Parathyroid adenoma (tissue), 2 donors: ENCODE results near the gene ABI3BP.

Experiments
- H2AFZ ChIP-seq: fragments of 300-600 bp; sonication (generic); one replicate; pipeline ENCODE4 v1.7.0; 2017; ENCODE audit warnings: antibody characterized with exemption, mild to moderate bottlenecking
- H3K27ac ChIP-seq: fragments of 300-600 bp; sonication (generic); one replicate; pipeline ENCODE4 v1.7.0; 2017
- H3K27me3 ChIP-seq: fragments of 300-600 bp; sonication (generic); one replicate; pipeline ENCODE4 v1.7.0; 2017; ENCODE audit warnings: low read length; ENCODE audit not compliant: control insufficient read depth, insufficient read depth
- H3K36me3 ChIP-seq: fragments of 300-600 bp; sonication (generic); one replicate; pipeline ENCODE4 v1.7.0; 2017; ENCODE audit warnings: low read length; ENCODE audit not compliant: control insufficient read depth, insufficient read depth
- H3K4me1 ChIP-seq: fragments of 300-600 bp; sonication (generic); one replicate; pipeline ENCODE4 v1.7.0; 2017; ENCODE audit warnings: control low read depth
- H3K4me2 ChIP-seq: fragments of 300-600 bp; sonication (generic); one replicate; pipeline ENCODE4 v1.7.0; 2017; ENCODE audit warnings: low read length
- H3K4me3 ChIP-seq: fragments of 300-600 bp; sonication (generic); one replicate; pipeline ENCODE4 v1.7.0; 2017; ENCODE audit warnings: low read depth, low read length
- H3K79me2 ChIP-seq: fragments of 300-600 bp; sonication (generic); one replicate; pipeline ENCODE4 v1.7.0; 2017; ENCODE audit warnings: control low read depth
- H3K9ac ChIP-seq: fragments of 300-600 bp; sonication (generic); one replicate; pipeline ENCODE4 v1.7.0; 2017; ENCODE audit warnings: mild to moderate bottlenecking
- H3K9me3 ChIP-seq: fragments of 300-600 bp; sonication (generic); one replicate; pipeline ENCODE4 v1.7.0; 2017; ENCODE audit warnings: low read length; ENCODE audit not compliant: control insufficient read depth
- CTCF ChIP-seq: fragments of 300-600 bp; sonication (generic); IDR thresholded peaks from one replicate; pipeline ENCODE4 v1.7.0; 2017; ENCODE audit warnings: antibody characterized with exemption, mild to moderate bottlenecking
- donor health status: primary hyperparathyroidism.

Gene ABI3BP

DNA sequence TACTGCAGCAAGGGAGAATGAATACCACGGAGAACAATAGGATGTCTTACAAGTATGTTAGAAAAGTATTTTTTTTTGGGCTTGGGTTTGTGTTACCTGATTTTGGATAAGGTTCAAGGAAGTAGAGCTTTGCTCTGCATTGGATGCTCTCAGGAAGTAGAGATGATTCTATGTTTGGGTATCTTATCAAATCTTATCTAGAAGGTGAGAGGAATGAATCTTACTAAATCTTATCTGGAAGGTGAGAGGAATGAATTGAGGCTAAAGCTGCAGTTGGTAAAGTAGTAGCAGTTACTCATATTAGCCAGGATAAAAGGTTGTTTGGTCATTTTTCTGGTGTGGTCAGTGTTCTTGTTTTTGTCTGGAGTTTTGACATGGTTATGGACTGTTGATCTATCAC is 266.5 kb downstream of the ABI3BP start:
- H3K36me3 ChIP-seq = no peaks in the 10 kb centered on the region
- no peak overlapping the region for H3K4me3 ChIP-seq
- no peak overlapping the region for H3K4me2 ChIP-seq
- no peaks in the 10 kb centered on the region for H3K9me3 ChIP-seq
- no peak overlapping the region for H3K9ac ChIP-seq
- H3K79me2 ChIP-seq = peaks cover under 1% of the 10 kb centered on the region
- no peak overlapping the region for H2AFZ ChIP-seq
- no peak for TF ChIP-seq CTCF
- H3K4me1 ChIP-seq = no peaks in the 10 kb centered on the region
- H3K27me3 ChIP-seq = no peaks in the 10 kb centered on the region
- H3K27ac ChIP-seq = no peak overlapping the region

DNA sequence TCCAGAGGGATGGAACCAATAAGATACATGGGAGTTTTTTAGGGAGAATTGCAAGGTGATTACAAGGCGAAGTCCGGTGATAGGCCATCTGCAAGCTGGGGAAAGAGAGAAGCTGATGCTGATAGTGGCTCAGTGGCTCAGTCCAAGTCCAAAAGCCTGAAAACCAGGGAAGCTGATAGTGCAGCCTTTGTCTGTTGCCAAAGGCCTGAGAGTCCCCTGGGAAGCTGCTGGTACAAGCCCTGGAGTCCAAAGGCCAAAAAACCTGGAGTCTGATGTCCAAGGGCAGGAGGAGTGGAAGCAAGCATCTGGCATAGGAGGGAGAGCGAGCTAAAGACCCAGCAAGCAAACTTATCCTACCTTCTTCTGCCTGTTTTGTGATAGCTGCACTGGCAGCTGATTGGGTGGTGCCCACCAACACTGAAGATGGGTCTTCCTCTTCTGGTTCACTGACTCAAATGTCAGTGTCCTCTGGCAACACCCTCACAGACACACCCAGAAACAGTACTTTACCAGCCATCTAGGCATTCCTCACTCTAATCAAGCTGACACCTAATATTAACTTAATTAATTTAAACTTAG is 267.2 kb downstream of the ABI3BP start:
- Histone ChIP-seq H3K9me3 (no peaks in the 10 kb centered on the region), H3K4me3 (no peak overlapping the region), H3K36me3 (no peaks in the 10 kb centered on the region), H3K4me2 (no peak overlapping the region), H3K4me1 (no peaks in the 10 kb centered on the region), H2AFZ (no peak overlapping the region), H3K27ac (no peak overlapping the region), H3K9ac (no peak overlapping the region), H3K79me2 (peaks cover 5% of the 10 kb centered on the region), H3K27me3 (no peaks in the 10 kb centered on the region)
- no peak for TF ChIP-seq CTCF

DNA sequence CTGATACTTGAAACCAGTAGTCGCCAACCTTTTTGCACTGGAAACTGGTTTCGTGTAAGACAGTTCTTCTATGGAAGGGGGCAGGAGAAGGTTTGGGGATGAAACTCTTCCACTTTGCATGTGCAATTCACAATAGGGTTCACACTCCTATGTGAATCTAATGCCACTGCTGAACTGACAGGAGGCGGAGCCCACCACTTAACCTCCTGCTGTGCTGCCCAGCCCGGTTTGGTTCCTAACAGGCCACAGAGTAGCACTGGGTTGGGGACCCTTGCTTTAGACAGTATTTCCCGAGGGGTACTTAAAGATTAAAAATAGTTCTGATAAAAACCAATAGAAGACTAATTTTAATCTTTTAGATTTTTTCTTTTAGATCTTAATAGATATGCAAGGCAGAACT is 272.8 kb downstream of the ABI3BP start:
- no peak overlapping the region for H2AFZ ChIP-seq
- no peaks in the 10 kb centered on the region for H3K27me3 ChIP-seq
- H3K27ac ChIP-seq = no peak overlapping the region
- H3K4me2 ChIP-seq = no peak overlapping the region
- H3K9me3 ChIP-seq = no peaks in the 10 kb centered on the region
- peaks cover 22% of the 10 kb centered on the region for H3K79me2 ChIP-seq
- no peaks in the 10 kb centered on the region for H3K36me3 ChIP-seq
- no peak for TF ChIP-seq CTCF
- H3K4me1 ChIP-seq = no peaks in the 10 kb centered on the region
- H3K4me3 ChIP-seq = no peak overlapping the region
- H3K9ac ChIP-seq = no peak overlapping the region

GRCh38 chr3:100719136-100719535 is 274.1 kb downstream of the ABI3BP start:
- peaks cover 27% of the 10 kb centered on the region for H3K79me2 ChIP-seq
- no peak overlapping the region for H3K27ac ChIP-seq
- H3K9ac ChIP-seq = no peak overlapping the region
- H3K27me3 ChIP-seq = no peaks in the 10 kb centered on the region
- no peaks in the 10 kb centered on the region for H3K4me1 ChIP-seq
- H3K4me2 ChIP-seq = no peak overlapping the region
- TF ChIP-seq CTCF = no peak
- no peak overlapping the region for H2AFZ ChIP-seq
- H3K4me3 ChIP-seq = no peak overlapping the region
- no peaks in the 10 kb centered on the region for H3K9me3 ChIP-seq
- H3K36me3 ChIP-seq = no peaks in the 10 kb centered on the region
